ENCODE results near the gene NFYA.

- TF ChIP-seq CTCF (IDR thresholded peaks at IDR 0.05; ENCODE audit: insufficient read depth, low read depth, low read length), result no peak
- no peak for TF ChIP-seq EZH2 (IDR thresholded peaks at IDR 0.05; ENCODE audit: insufficient read depth, low read length)
Observed at GRCh38 chr6:41135062-41135832, 62.5 kb downstream of the NFYA start.

Data from astrocyte (in vitro differentiated cells and primary cell).